Measurements from ENCODE around the gene GGA1.

DNA sequence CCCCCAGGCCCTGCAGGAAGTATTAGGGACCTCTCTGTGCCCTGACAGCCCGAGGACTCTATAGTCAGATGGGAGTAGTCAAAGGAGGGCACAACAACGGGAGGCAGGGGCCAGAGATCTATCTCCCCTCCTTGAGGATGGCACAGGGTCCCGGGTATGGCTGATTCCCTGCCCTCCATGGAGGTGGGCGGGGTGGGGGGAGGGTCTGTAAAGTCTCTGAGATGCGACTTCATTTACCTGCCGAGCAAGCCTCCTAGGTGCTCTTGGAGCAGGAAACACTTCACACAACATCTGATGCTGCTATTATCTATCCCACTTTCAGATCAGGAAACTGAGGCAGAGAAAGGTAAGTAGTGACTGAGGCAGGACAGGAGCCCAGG, 49.1 kb upstream of the GGA1 start:
- TF ChIP-seq, protein P1, sequence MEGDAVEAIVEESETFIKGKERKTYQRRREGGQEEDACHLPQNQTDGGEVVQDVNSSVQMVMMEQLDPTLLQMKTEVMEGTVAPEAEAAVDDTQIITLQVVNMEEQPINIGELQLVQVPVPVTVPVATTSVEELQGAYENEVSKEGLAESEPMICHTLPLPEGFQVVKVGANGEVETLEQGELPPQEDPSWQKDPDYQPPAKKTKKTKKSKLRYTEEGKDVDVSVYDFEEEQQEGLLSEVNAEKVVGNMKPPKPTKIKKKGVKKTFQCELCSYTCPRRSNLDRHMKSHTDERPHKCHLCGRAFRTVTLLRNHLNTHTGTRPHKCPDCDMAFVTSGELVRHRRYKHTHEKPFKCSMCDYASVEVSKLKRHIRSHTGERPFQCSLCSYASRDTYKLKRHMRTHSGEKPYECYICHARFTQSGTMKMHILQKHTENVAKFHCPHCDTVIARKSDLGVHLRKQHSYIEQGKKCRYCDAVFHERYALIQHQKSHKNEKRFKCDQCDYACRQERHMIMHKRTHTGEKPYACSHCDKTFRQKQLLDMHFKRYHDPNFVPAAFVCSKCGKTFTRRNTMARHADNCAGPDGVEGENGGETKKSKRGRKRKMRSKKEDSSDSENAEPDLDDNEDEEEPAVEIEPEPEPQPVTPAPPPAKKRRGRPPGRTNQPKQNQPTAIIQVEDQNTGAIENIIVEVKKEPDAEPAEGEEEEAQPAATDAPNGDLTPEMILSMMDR (conservative IDR thresholded peaks at IDR 0.05 in 1 of 2, IDR thresholded peaks at IDR 0.05 in 1 of 2; ENCODE audit: low read depth in 1 of 2, low read length in 2 of 2), result no peak
- TF ChIP-seq EZH2 (IDR thresholded peaks at IDR 0.05; ENCODE audit: low read length, missing control alignments), result no peak
